OCI-M1 (cell line): ENCODE results near the gene LXN.

Experiments used
- DNase-seq: peaks from one replicate; lab custom pipeline; 2025; lab: John Stamatoyannopoulos, UW

LXN gene

DNA sequence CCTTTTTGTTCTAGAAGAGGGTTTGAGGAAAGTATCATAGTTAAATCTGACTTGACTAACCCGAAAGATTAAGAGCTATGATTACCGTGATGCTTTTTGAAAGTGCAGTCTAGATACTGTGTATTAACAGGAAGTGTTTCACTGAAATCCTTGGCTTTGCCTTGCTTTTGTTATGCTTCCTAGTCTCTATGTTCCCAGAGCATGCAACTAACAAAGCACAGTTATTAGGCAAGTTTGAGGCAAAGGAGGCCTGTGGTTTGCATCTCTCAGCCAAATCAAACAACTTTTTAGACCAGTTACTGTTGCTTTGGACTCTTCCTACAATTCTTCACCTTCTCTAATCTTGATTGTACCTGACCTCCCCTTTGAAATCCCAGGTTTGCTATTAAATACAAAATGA, 3.9 kb downstream of the LXN start:
- no peak for DNase-seq

GRCh38 chr3:158666416-158666815, 6.0 kb downstream of the LXN start:
- no peak for DNase-seq

DNA sequence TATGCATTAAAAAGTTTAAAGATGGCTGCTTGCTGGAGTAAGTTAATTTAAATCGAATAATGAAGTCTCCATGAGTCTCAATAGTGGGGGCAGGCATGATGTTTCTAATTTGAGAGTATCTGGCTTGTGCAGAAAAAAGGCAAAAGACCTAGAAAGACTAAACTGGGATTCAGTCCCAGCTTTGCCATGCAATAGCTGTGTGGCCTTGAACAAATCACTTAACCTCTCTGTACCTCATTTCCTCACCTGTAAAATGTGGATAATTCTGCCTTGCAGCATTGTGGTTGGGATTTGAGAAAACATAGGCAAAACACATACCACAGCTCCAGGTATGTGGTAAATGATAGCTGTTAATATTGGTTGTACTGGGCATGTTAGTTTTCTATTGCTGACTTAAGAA, 8.6 kb downstream of the LXN start:
- no peak for DNase-seq

- no peak for DNase-seq
These were observed 9.2 kb downstream of the LXN start for GRCh38 chr3:158663246-158663645.

- DNase-seq = no peak
These were observed 11.7 kb downstream of the LXN start for GRCh38 chr3:158660711-158661110.

DNA sequence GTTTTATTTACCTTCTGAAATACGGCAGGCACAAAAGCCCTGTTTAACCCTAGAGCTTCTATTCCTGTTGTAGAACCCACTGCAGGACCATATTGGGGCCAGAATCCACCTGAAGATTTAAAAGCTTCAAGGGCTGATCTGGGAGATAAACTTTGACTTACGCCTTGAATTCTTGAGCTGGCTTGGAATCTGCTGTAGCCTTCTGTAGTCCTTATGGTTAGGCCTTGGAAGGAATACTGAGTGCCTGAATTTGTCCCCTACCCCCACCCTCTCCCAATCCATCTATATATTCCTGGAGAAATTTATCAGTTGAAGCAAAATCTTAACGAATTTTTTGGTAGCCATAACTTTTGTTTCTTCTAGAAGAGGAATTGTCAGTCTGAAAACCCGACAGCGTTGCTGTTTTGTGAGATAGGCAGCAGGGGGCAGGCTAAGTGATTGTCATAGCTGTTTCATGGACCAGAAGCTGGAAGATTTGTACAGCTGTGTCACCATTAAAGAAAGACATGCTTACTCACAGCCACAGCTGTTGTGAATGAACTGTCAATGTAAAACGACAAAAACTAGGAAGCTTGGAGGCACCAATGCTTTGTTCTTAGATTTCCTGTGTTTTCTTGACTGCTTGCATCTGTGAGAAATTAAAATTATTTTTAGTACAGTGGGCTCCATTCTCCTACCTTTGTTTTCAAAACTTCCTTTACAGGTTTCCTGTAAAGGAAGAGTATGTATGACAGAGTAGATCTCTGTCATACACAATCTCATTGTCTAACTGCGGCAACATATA, 12.8 kb downstream of the LXN start:
- DNase-seq = peak; percentile 72

DNA sequence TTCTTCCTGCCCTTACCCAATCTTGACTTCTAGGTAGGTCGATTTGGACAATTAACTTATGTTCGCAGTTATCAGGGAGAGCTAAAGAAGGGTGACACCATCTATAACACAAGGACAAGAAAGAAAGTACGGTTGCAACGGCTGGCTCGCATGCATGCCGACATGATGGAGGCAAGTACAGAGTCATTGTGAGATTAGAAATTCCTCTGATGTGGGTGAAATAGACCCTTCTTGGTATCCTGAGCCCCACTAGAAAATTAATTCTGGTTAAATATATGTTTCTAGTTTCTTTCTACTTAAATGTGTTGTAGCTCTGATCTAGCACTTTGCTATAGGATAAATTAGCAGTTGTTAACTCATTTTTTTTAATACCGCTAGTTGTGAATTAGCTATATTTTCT, 13.6 kb downstream of the LXN start:
- no peak for DNase-seq

- DNase-seq = no peak
These were observed 20.0 kb downstream of the LXN start for GRCh38 chr3:158652463-158652862.

- no peak for DNase-seq
These were observed 21.3 kb downstream of the LXN start for GRCh38 chr3:158651192-158651591.

GRCh38 chr3:158649791-158650190, 22.7 kb downstream of the LXN start:
- no peak for DNase-seq

DNA sequence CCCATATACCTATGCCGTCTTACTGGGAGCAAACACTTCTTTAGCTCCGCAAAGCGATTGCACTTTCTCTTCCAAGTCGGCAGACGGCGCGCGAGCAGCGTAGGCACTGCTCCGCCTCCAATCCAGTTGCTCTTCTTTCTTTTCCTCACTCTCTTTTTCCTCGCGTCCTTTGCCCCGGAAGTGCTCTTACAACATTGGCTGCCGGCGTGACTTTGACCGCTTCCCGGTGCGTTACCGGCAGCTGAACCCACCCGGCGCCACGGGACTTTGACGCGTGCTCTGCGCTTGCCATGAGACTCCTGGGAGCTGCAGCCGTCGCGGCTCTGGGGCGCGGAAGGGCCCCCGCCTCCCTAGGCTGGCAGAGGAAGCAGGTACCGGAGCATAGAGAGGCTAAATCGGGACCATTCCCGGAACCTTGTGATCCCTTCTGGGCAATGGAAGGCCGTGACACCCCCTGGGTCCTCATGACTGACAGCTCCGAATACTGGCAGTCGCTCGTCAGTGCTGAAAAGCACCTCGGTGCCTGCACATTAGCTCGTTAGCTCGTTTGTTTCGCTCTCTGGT, 28.0 kb downstream of the LXN start, which contains the start of gene GFM1:
Gene GFM1, plus strand, starts transcription at position 183 of the 564 bp plus-strand sequence. Its CDS starts 108 bp downstream, at position 291.
- DNase-seq = peak; percentile 94

DNA sequence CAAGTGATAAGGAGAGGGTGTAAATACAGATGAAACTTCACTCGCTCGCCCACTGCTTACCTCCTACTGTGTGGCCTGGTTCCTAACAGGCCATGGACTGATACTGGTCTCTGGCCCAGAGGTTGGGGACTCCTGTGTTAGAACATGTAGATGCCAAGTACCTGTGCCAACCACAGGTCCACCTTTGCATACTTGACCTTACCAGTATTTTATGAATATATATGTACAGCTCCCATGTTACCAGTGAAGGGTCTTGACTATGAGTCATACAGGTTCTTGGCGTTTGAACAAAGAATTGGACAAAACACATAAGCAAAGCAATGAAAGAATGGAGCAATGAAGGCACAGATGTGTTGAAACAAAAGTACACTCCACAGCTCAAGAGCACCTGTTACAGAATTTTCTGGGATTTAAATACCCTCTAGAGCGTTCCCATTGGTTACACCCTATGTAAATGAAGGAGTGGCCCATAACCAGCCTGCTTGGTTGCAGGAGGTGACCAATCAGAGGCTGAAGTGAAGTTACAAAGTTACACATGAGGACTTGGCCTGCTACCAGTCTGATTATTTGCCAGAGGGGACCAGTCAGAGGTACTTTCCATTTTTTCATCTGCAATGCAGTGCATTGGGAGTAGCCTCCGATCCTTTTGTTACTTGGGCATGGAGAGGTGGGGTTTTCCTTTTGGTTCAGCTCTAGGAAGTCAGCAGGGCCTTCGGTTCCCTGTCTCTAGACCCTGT, 29.8 kb downstream of the LXN start:
- no peak for DNase-seq

DNA sequence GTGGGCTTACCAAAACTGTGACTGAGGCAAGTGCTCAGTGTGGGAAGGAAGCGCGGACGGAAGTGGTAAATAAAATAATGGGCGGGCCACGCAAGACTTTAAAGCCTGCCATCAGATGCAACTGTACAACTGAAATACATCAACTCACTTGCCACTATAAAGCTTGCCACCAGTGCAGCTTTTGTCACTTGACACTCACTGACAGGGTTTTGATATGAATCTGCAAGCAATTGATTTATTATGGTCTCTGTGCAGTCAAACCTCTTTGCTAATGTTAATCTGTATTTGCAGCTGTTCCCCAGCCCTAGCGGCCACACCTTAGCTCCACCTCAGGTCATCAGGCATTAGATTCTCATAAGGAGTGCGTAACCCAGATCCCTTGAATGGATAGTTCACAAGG, 30.4 kb downstream of the LXN start:
- DNase-seq = no peak

GRCh38 chr3:158640646-158641045, 31.8 kb downstream of the LXN start:
- no peak for DNase-seq

DNA sequence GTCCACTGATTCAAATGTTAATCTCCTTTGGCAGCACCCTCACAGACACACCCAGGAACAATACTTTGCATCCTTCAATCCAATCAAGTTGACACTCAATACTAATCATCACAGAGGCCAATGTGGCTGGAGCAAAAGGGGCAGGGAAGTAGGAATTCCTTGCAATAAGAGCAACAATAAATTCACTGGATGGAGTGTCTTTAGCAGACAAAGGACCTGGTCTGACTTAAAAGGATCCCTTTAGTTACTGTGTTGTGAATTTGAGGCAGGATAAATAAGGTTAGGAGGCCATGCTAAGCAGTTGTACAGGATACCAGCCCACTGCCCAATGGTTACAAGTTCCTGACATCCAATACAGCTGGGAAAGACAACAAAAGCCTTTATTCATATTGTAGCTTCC, 40.5 kb downstream of the LXN start:
- no peak for DNase-seq

GRCh38 chr3:158625881-158626280, 46.6 kb downstream of the LXN start:
- DNase-seq = no peak

DNA sequence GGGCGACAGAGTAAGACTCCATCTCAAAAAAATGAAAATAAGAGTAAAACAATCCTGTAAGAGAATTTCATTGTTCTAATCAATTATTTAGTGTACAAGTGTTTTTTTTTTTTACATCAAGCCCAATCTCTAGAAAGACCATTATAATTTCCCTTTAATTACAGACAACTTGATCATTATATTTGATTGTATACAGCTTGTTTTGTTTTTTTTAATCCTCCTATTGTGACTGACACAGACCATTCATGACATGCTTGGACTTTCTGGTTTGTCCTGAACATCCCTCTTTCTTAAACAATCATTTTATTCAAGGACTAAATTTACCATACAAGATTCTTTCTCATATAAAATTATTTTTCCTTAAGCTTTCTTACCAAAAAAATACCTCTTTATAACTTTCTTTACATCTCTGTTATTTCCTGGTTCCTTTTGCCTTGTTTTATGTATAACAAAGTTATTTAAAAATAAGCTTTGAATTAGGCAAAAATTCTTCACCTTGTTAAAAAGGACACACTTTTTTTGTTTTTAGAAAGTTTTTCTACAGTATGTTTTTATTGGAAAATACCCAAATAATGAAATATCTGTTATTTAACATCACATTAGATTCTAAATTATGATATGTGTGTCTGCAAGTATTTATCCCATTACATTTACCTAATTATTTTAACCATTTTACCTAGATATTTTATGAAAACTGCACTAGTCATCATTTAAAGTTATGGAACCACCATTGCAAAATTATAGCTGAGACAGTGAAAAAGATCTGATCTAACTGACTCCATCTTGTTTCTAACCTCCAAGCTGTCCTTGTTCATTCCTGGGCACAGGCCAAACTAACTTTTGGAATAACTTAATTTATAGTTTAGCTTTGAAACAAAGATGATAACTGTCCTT, 54.2 kb downstream of the LXN start:
- peak; percentile 3 for DNase-seq
